ENCODE results near the gene ABCB6.

Gene ABCB6

DNA sequence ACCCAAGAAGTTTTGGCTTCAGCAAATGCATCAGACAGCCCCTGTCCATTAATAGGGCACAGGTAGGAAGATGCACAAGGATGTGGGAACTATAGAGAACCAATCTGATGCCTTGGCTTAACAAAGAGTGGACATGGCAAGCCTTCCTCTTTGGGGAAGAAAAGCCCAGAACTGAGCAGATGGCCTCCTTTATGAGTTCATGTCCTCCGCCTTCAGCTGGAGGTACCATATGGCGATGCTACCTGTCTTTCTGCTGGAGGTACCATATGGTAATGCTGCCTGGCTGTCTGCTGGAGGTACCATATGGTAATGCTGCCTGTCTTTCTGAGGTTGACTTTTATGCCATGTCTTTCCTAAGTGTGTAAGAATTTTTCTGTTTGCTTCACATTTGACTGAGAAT is 34.6 kb downstream of the ABCB6 start:
- no peak for DNase-seq (ENCODE audit: low spot score)

DNA sequence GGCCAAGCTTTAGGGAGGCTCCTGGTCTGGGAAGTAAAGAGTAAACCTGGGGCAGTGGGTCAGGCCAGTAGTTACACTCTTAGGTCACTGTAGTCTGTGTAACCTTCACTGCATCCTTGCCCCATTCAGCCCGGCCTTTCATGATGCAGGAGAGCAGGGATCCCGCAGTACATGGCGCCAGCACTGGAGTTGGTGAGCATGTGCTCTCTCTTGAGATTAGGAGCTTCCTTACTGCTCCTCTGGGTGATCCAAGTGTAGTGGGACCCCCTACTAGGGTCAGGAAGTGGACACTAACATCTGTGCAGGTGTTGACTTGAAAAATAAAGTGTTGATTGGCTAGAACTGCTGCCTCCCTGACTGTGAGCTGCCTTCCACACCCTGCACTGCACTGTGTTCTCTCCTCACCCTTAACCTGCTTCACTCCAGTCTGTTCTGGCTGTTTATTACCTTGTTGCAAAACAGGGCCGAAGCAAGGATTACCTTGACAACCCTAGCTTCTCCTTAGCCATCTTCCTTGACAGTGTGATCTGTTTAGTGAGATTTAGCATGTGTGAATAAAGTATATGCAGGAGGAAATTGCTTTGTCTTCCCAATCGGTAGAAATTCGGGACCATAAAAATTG is 35.5 kb downstream of the ABCB6 start:
- no peak for DNase-seq (ENCODE audit: low spot score)

DNA sequence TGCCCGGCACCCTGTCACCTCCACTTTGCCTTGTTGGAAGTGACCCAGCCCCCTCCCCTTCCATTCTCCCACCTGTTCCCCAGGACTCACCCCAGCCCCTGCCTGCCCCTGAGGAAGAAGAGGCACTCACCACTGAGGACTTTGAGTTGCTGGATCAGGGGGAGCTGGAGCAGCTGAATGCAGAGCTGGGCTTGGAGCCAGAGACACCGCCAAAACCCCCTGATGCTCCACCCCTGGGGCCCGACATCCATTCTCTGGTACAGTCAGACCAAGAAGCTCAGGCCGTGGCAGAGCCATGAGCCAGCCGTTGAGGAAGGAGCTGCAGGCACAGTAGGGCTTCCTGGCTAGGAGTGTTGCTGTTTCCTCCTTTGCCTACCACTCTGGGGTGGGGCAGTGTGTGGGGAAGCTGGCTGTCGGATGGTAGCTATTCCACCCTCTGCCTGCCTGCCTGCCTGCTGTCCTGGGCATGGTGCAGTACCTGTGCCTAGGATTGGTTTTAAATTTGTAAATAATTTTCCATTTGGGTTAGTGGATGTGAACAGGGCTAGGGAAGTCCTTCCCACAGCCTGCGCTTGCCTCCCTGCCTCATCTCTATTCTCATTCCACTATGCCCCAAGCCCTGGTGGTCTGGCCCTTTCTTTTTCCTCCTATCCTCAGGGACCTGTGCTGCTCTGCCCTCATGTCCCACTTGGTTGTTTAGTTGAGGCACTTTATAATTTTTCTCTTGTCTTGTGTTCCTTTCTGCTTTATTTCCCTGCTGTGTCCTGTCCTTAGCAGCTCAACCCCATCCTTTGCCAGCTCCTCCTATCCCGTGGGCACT is 36.2 kb downstream of the ABCB6 start:
- no peak for DNase-seq (ENCODE audit: low spot score)

DNA sequence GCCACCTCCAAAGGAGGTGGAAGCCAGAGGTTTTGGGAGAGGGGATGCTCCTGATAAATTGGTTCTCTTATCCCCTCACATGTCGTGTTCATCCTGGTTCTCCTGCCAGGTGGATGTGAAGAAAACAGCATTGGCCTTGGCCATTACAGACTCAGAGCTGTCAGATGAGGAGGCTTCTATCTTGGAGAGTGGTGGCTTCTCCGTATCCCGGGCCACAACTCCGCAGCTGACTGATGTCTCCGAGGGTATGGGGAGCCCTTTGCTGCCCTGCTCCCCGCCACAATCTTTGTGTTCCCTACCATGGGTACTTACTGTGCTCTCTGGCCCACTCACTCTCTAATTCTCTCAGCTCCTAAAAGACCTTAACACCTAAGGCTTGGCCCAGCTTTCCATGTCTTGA is 37.2 kb downstream of the ABCB6 start:
- no peak for DNase-seq (ENCODE audit: low spot score)

GRCh38 chr2:219180961-219181360 is 37.8 kb downstream of the ABCB6 start:
- DNase-seq (ENCODE audit: low spot score) = no peak

- DNase-seq (ENCODE audit: low spot score) = no peak
Observed at GRCh38 chr2:219179601-219180465, 38.9 kb downstream of the ABCB6 start.

DNA sequence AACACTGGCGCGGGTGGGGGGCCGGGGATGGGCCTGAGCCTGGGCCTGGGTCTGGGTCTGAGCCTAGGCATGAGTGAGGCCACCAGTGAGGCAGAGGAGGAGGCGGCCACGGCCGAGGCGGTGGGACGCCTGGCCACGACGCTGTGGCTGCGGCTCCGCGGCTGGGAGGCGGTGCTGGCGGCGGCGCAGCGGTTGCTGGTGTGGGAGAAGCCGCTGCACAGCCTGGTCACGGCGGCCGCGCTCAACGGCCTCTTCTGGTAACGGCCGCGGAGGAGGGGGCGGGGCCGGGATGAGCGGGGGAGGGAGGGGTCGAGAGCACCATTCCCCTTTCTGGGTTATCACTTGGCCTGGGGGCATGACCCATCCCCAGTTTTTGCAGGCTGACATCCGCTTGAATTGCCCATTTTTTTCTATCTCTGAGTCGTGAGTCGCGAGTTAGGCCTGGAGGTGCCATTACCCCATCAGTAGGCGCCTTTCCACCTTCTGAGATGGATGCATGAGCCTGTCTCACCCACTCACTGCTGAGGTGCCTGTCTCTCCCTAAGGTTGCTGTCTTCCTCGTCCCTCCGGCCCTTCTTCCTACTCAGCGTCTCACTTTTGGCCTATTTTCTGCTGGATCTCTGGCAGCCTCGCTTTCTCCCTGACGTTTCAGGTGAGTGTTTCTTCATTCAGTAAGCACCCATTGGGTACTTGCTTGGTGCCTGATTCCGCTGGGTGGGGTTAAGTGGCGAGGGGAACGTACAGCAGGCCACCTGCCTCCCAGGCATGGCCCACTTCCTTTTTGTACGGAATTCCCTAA is 40.2 kb downstream of the ABCB6 start:
- no peak for DNase-seq (ENCODE audit: low spot score)

- DNase-seq (ENCODE audit: low spot score) = peak; percentile 91
Observed at GRCh38 chr2:219177552-219178376, 41.0 kb downstream of the ABCB6 start, which contains the start of gene RETREG2. Gene RETREG2, plus strand, starts transcription at chr2:219178275. Its CDS starts 78 bp downstream, at chr2:219178353.

- DNase-seq (ENCODE audit: low spot score) = peak; percentile 90
Observed at GRCh38 chr2:219176818-219177551, 41.8 kb downstream of the ABCB6 start, which contains the start of gene CNPPD1. Gene CNPPD1, minus strand, starts transcription at chr2:219176925. Its CDS starts 97 bp downstream, at chr2:219176828.

- DNase-seq (ENCODE audit: low spot score) = peak; percentile 53
Observed at GRCh38 chr2:219175928-219176817, 42.6 kb downstream of the ABCB6 start.

DNA sequence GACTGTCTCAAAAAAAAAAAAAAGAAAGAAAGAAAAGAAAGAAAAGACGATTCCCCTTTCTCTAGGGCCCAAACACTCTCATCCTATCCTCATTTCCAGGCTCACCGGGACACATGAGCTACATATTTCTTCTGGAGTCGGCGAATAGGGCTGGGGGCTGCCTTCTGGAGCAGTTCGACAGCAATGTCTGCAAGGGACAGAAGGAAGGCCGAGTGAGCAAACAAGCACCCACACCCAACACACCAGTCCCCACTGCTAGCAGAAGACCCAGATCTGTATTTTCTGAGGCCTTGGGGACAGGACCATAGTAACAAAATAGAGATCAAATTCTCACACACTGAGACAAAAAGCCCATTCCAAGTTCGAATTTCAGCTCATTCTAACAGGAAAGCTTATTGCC is 43.3 kb downstream of the ABCB6 start:
- DNase-seq (ENCODE audit: low spot score) = no peak

DNA sequence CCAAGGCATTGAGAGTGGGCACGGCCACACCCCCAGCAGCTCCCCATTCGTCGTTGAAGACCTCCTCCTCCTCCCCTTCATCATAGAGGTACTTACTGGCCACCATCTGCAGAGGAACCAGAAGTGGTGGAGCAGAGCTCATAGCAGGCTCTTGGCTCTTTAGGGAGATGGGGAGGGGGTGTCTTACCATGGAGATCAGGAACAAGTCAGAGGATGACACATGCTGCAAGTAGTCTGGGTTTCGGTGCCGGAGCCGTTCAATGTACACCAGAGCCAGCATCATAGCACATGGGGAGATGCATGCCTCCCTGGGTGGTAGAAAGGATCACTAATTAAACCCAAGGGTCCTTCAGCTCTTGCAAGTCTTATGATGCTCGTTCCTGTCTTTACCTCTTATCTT is 44.0 kb downstream of the ABCB6 start:
- DNase-seq (ENCODE audit: low spot score) = no peak

- DNase-seq (ENCODE audit: low spot score) = no peak
Observed at GRCh38 chr2:219174146-219174545, 44.6 kb downstream of the ABCB6 start.

- DNase-seq (ENCODE audit: low spot score) = no peak
Observed at GRCh38 chr2:219173176-219173575, 45.6 kb downstream of the ABCB6 start.

GRCh38 chr2:219172231-219173154 is 46.3 kb downstream of the ABCB6 start:
- no peak for DNase-seq (ENCODE audit: low spot score)

- peak; percentile 49 for DNase-seq (ENCODE audit: low spot score)
Observed at GRCh38 chr2:219171231-219171651, 47.5 kb downstream of the ABCB6 start.

- no peak for DNase-seq (ENCODE audit: low spot score)
Observed at GRCh38 chr2:219169930-219170654, 48.7 kb downstream of the ABCB6 start, which contains the start of gene SLC23A3. Gene SLC23A3, minus strand, starts transcription at chr2:219170029. Its CDS starts 45 bp downstream, at chr2:219169984.

Measured in Ammon's horn (tissue), 1 donor.